Breast epithelium (tissue), 3 donors: ENCODE results near the gene ELOVL7.

Experiments used
- POLR2AphosphoS5 ChIP-seq, 3 donors: sonication (generic); formaldehyde crosslinking; IDR thresholded peaks; one replicate each; pipeline ENCODE4 v1.6.1; 2017; ENCODE audit warnings: antibody characterized with exemption in 3 of 3
- TF ChIP-seq, protein P1 (sequence below), 3 donors: fragments of 450-650 bp; IDR thresholded peaks; one replicate each; pipeline ENCODE4 v1.5.1; 2016 to 2017; ENCODE audit warnings: antibody characterized with exemption in 3 of 3, mild to moderate bottlenecking in 3 of 3, moderate library complexity in 3 of 3

DNA sequence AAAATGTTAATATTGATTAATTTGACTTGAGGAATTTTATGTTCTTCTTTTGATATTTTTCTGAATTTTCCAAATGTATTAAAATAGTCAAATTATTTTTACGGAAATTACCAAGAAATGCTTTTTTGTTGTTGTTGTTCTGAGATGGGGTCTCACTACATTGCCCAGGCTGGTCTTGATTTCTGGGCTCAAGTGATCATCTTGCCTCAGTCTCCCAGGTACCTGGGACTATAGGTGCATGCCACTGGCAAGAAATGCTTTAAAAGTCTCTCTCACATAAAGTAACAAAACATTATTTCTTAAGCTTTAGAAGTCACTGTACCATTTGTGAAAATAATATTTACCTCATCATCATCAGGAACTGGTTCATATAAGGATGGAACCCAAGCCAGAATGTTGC, 43.0 kb upstream of the ELOVL7 start:
- TF ChIP-seq, protein P1, sequence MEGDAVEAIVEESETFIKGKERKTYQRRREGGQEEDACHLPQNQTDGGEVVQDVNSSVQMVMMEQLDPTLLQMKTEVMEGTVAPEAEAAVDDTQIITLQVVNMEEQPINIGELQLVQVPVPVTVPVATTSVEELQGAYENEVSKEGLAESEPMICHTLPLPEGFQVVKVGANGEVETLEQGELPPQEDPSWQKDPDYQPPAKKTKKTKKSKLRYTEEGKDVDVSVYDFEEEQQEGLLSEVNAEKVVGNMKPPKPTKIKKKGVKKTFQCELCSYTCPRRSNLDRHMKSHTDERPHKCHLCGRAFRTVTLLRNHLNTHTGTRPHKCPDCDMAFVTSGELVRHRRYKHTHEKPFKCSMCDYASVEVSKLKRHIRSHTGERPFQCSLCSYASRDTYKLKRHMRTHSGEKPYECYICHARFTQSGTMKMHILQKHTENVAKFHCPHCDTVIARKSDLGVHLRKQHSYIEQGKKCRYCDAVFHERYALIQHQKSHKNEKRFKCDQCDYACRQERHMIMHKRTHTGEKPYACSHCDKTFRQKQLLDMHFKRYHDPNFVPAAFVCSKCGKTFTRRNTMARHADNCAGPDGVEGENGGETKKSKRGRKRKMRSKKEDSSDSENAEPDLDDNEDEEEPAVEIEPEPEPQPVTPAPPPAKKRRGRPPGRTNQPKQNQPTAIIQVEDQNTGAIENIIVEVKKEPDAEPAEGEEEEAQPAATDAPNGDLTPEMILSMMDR (IDR thresholded peaks at IDR 0.05): no peak
- no peak for TF ChIP-seq POLR2AphosphoS5 (IDR thresholded peaks at IDR 0.05)
